ENCODE data around the gene C10orf53. TPM values are rescaled to one million over a fixed set of nuclear protein-coding genes. Genes with fewer than 3 reads are reported as not detected.

Gene C10orf53
- total and polyA plus RNA-seq, 2 of the 8 experiments (the other 6 are each of a cell fraction or from before 2014, with no cell fraction given) = not detected

DNA sequence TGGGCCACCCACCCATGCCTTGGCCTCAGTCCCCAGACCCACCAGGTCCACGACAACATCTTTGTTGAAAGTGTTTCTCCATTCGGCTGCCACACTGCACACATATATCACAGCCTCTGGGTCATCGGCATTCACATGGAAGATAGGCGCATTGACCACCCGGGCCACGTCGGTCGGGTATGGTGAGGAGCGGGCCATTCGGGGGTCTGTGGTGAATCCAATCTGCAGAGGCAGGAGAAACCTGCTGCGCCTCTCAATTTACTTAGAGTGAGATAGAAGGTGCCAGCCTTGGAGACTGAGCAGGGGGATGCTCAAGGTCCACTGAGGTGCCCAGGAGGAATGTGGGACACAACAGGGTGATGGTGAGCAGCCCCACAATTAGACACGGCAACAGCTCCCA lies 66.3 kb downstream of the C10orf53 start:
- no peak overlapping the region for H3K9ac ChIP-seq (replicated peaks in 1 of 4; ENCODE audit: extremely low read depth in 1 of 4, low read depth in 3 of 4, low read length in 3 of 4)
- no peaks in the 10 kb centered on the region for H3K79me2 ChIP-seq (ENCODE audit: control insufficient read depth in 1 of 2, insufficient read depth in 2 of 2, low read length in 2 of 2)
- no peak overlapping the region for H2BK15ac ChIP-seq (ENCODE audit: low read length)
- H3K23me2 ChIP-seq (ENCODE audit: low read depth, low read length) = peaks cover 11% of the 10 kb centered on the region; the same call in 1 of the 2 replicates
- H3K4me3 ChIP-seq (ENCODE audit: extremely low read depth in 1 of 4, insufficient read depth in 2 of 4, low read depth in 3 of 4, low read length in 4 of 4) = no peak overlapping the region
- 92% methylated on average over 12 of the region's 12 CpGs; no CpG with 5 or more reads in 1 of the 2 experiments for WGBS, 2 experiments (ENCODE audit: extremely low coverage in 1 of 2, insufficient coverage in 1 of 2, insufficient read length in 1 of 2, insufficient replicate concordance in 2 of 2, low coverage in 1 of 2, low lambda C conversion rate in 2 of 2, missing lambda C conversion rate in 1 of 2)
- H3K23ac ChIP-seq (ENCODE audit: insufficient read length) = no peak overlapping the region
- no peak overlapping the region for H3K18ac ChIP-seq (ENCODE audit: extremely low read depth, low read length)
- DNase-seq (ENCODE audit: low read depth in 1 of 2, low spot score in 2 of 2) (no peak), FAIRE-seq (no peak)
- no peak overlapping the region for H2AK5ac ChIP-seq (ENCODE audit: low read depth, low read length)
- no peak overlapping the region for H3K4ac ChIP-seq (replicated peaks; ENCODE audit: insufficient read length, low read depth, low read length)
- no peaks in the 10 kb centered on the region for H3K27me3 ChIP-seq (replicated peaks in 1 of 4; ENCODE audit: control insufficient read depth in 3 of 4, extremely low read depth in 1 of 4, insufficient read depth in 3 of 4, low read length in 3 of 4)
- ChIA-PET POLR2A (ENCODE audit: partially characterized antibody) (interaction anchor here (1.1 kb wide), 1 partner anchor 11 kb away, joined by 3 read pairs; no protein-coding TSS in a partner anchor), CTCF (ENCODE audit: partially characterized antibody) (interaction anchor here (0.9 to 4.5 kb wide), 14 partner anchors 10 to 151 kb away, joined by 3 to 36 read pairs (median 4); partner anchors contain the start of gene CHAT)
- H2AFZ ChIP-seq (ENCODE audit: low read length) = no peak overlapping the region
- H4K91ac ChIP-seq (replicated peaks; ENCODE audit: insufficient read length, low read length) = no peak overlapping the region
- H4K20me1 ChIP-seq (replicated peaks in 1 of 2; ENCODE audit: control insufficient read depth in 1 of 2, insufficient read depth in 2 of 2, low read length in 2 of 2) = peaks cover 2 to 17% of the 10 kb centered on the region in 2 experiments
- H3K4me2 ChIP-seq (ENCODE audit: insufficient read depth in 1 of 2, low read depth in 2 of 2, low read length in 2 of 2) = no peak overlapping the region
- H2BK5ac ChIP-seq (ENCODE audit: low read depth, low read length) = no peak overlapping the region
- no peak overlapping the region for H4K8ac ChIP-seq (ENCODE audit: extremely low read depth, insufficient read depth, low read length)
- no peaks in the 10 kb centered on the region; the same call in 1 of the 2 replicates for H3K79me1 ChIP-seq (ENCODE audit: low read depth, low read length)
- no peaks in the 10 kb centered on the region for H3K9me3 ChIP-seq (ENCODE audit: insufficient read depth in 2 of 2, low read depth in 1 of 2, low read length in 1 of 2)
- no peak overlapping the region for H4K5ac ChIP-seq (ENCODE audit: insufficient read length, low read depth, low read length)
- no peak overlapping the region for H2BK12ac ChIP-seq (ENCODE audit: low read depth, low read length)
- H2BK20ac ChIP-seq (ENCODE audit: low read length) = no peak overlapping the region
- no peaks in the 10 kb centered on the region for H3K4me1 ChIP-seq (replicated peaks in 1 of 4; ENCODE audit: control insufficient read depth in 3 of 4, insufficient read depth in 4 of 4, low read length in 3 of 4)
- H3K27ac ChIP-seq (ENCODE audit: low read depth, low read length) = no peak overlapping the region
- peaks cover 0 to 13% (median 6%) of the 10 kb centered on the region in 4 experiments; a peak in 4 of 8 replicates for H3K36me3 ChIP-seq (ENCODE audit: control insufficient read depth in 2 of 4, insufficient read depth in 4 of 4, low read length in 3 of 4)
- no peak overlapping the region for H2BK120ac ChIP-seq (replicated peaks; ENCODE audit: low read depth, low read length)
- no peak overlapping the region for H3K14ac ChIP-seq (ENCODE audit: insufficient read length)
- H3K56ac ChIP-seq (replicated peaks; ENCODE audit: insufficient read length, low read depth, low read length) = no peak overlapping the region
- TF ChIP-seq JUND (IDR thresholded peaks at IDR 0.05; ENCODE audit: low read length) (no peak), TEAD4 (IDR thresholded peaks at IDR 0.05; ENCODE audit: low read depth, low read length) (no peak), CBX5 (IDR thresholded peaks at IDR 0.05; ENCODE audit: low read depth, low read length) (no peak), GABPA (IDR thresholded peaks at IDR 0.05; ENCODE audit: borderline replicate concordance, insufficient read depth, low read length) (no peak), SP2 (IDR thresholded peaks at IDR 0.05; ENCODE audit: low read length) (no peak), YY1 (IDR thresholded peaks at IDR 0.05; ENCODE audit: low read depth, low read length) (no peak), SP4 (IDR thresholded peaks at IDR 0.05; ENCODE audit: low read length) (no peak), BRCA1 (IDR thresholded peaks at IDR 0.05; ENCODE audit: low read depth, low read length) (no peak), SAP30 (IDR thresholded peaks at IDR 0.05; ENCODE audit: insufficient read depth, insufficient replicate concordance, low read length) (no peak), CHD1 (IDR thresholded peaks at IDR 0.05; ENCODE audit: low read depth, low read length) (no peak), HDAC6 (IDR thresholded peaks at IDR 0.05; ENCODE audit: low read depth, low read length) (no peak), TBP (IDR thresholded peaks at IDR 0.05; ENCODE audit: low read depth, low read length) (no peak), KDM4A (IDR thresholded peaks at IDR 0.05; ENCODE audit: low read depth, low read length, severe bottlenecking) (no peak)
